ENCODE data around the gene PDCL3.

GRCh38 chr2:100615886-100616285 lies 53.1 kb downstream of the PDCL3 start:
- no peak for TF ChIP-seq POLR2A (IDR thresholded peaks at IDR 0.05)
- no peak for TF ChIP-seq CTCF (IDR thresholded peaks at IDR 0.05)

Data from body of pancreas (tissue), 4 donors.